RWPE1 (cell line): Measurements from ENCODE around the gene SLC4A2.

Experiments
- CTCF ChIA-PET: fragments of 350-600 bp; sonication (Branson Sonifier 250); formaldehyde crosslinking; extraction: SDS; loops from one replicate; lab custom pipeline; 2021; lab: Yijun Ruan, JAX
- POLR2A ChIA-PET: fragments of 400-600 bp; formaldehyde crosslinking; extraction: SDS; loops from one replicate; lab custom pipeline; 2020; ENCODE audit warnings: antibody characterized with exemption; ENCODE audit not compliant: low non-redundant PET; lab: Yijun Ruan, JAX
- DNase-seq: peaks from one replicate; pipeline ENCODE4 v3.0.0; 2012; ENCODE audit warnings: low spot score
- H3K27ac ChIP-seq: fragments of 450-650 bp; 2 replicates; pipeline ENCODE4 v1.5.1; 2017
- TF ChIP-seq, protein P1 (sequence below): fragments of 450-650 bp; conservative IDR thresholded peaks from 2 replicates; pipeline ENCODE4 v1.5.1; 2017; ENCODE audit warnings: low read depth, mild to moderate bottlenecking

Gene SLC4A2

DNA sequence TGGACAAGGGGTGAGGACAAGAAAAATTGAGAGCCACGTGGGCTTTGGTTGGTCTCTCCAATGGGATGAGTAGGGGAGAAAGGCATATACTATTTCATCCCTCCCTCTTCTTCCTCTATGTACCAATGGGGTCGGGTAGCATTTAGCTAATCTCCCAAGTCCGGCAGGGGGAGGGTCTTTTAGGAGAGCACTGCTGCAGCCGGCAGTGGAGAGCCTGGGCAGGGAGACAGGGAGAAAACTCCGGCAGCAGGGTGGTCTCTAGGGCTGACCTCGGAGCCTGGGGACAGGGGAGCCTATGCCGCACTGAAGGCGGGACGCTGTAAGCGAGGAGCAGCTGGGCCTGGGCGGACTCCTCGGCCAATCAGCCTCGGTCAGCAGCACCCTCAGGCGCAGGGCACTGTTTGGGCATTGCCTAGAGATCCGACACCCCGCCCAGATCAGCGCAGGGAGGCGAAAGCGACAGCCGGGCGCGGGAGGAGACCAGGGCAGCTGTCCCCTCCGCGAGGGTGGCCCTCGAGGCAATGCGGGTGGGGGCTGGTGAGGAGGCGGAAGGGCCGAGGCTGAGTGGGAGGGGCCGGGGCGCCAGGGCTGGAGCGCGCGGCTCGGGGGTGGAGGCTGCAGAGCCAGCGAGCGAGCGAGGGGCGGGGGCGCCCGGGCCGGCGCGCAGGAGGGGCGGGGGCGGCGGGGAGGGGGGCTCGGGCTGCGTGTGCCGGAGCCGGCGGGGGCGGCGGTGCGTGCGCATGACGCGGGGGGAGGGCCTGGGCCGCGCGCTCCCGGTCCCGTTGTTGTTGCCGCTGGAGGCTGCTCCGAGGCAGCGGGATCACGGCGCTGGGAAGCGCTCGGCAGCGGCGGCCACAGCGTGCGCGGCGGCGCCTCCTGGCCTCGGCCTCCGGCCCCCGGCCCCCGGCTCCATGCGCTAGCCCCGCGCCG, 26.6 kb downstream of the SLC4A2 start, which contains the start of gene AGAP3:
TSS of gene AGAP3 (plus strand) at position 785 of the 930 bp plus-strand sequence. CDS start 267 bp downstream, outside the sequence.
- CTCF ChIA-PET, result interaction anchor here (0.7 kb wide), 1 partner anchor 28 kb away, joined by 3 read pairs; no protein-coding TSS in a partner anchor

DNA sequence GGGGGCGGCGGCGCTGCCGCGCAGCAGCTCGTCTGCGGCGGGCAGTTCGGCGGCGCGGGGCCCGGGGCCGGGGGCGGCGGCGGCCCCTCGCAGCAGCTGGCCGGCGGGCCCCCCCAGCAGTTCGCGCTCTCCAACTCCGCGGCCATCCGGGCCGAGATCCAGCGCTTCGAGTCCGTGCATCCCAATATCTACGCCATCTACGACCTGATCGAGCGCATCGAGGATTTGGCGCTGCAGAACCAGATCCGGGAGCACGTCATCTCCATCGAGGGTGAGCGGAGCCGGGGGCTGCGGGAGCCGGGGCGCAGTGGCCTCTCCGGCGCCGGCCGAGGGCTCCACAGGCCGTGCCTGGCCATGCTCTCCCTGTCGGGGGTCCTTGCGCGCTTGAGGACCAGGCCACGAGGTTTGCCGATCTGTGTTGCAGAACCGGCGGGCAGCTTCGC, 27.4 kb downstream of the SLC4A2 start:
- DNase-seq, result no peak
- TF ChIP-seq, protein P1, sequence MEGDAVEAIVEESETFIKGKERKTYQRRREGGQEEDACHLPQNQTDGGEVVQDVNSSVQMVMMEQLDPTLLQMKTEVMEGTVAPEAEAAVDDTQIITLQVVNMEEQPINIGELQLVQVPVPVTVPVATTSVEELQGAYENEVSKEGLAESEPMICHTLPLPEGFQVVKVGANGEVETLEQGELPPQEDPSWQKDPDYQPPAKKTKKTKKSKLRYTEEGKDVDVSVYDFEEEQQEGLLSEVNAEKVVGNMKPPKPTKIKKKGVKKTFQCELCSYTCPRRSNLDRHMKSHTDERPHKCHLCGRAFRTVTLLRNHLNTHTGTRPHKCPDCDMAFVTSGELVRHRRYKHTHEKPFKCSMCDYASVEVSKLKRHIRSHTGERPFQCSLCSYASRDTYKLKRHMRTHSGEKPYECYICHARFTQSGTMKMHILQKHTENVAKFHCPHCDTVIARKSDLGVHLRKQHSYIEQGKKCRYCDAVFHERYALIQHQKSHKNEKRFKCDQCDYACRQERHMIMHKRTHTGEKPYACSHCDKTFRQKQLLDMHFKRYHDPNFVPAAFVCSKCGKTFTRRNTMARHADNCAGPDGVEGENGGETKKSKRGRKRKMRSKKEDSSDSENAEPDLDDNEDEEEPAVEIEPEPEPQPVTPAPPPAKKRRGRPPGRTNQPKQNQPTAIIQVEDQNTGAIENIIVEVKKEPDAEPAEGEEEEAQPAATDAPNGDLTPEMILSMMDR, result no peak
- ChIA-PET CTCF (interaction anchor here (0.6 to 3.7 kb wide), 4 partner anchors 24 to 177 kb away, joined by 3 to 17 read pairs (median 3); no protein-coding TSS in a partner anchor), POLR2A (no interaction called here)
- peak overlapping the region; percentile 90 for H3K27ac ChIP-seq

More for the DNA sequence above, 26.6 kb downstream of the SLC4A2 start, which contains the start of gene AGAP3:
- TF ChIP-seq, protein P1, result no peak
- peak within 1 kb of the TSS; percentile 90 for H3K27ac ChIP-seq
- DNase-seq, result peak; percentile 74
- POLR2A ChIA-PET, result no interaction called here

DNA sequence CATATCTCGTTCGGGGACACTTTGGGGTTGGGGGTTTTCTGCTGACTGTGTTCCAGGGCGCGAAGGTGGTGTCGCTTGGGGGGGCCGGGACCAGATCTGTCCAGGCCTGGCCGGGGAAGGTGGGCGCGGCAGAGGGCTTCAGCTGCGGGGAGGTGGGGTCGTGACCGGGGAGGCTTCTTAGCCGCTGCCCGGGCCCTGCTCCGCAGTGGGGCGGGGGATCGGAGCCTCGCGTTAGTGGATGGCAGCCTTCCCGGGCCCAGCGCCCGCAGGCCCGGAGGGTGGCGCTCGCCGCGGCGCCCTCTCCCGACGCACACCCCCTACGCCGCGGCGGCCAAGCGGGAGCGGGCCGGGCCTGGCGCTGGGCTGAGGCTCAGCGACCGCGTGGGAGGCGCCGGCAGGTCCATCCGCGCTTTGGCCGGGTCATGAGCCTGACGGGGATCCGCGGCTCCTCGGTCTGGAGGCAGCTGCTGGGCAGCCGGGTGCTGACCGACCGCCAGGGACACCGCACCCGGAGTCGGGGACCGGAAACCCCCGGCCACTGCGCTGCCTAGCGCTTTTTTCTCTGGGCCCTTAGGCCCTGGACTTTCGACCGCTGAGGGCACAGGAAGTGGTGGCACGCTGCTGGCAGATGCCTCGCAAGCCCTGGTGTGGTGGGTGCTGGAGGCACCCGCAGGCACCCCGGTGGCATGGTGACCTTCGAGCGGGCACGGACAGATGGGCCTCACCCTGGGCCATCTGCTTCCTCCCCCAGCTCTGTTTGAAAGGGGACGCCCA, 28.0 kb downstream of the SLC4A2 start:
- POLR2A ChIA-PET, result no interaction called here
- DNase-seq, result peak; percentile 44
- TF ChIP-seq, protein P1, result peak; percentile 76
- peak overlapping the region; percentile 90 for H3K27ac ChIP-seq
- CTCF ChIA-PET, result interaction anchor here (0.6 to 3.7 kb wide), 4 partner anchors 24 to 178 kb away, joined by 3 to 17 read pairs (median 3); no protein-coding TSS in a partner anchor

- TF ChIP-seq, protein P1, result no peak
- H3K27ac ChIP-seq, result peak overlapping the region; percentile 90
- no peak for DNase-seq
- ChIA-PET CTCF (interaction anchor here (1.3 to 3.7 kb wide), 2 partner anchors 23 to 71 kb away, joined by 3 to 17 read pairs; no protein-coding TSS in a partner anchor), POLR2A (no interaction called here)
Measured at GRCh38 chr7:151088019-151088855, 28.8 kb downstream of the SLC4A2 start.

DNA sequence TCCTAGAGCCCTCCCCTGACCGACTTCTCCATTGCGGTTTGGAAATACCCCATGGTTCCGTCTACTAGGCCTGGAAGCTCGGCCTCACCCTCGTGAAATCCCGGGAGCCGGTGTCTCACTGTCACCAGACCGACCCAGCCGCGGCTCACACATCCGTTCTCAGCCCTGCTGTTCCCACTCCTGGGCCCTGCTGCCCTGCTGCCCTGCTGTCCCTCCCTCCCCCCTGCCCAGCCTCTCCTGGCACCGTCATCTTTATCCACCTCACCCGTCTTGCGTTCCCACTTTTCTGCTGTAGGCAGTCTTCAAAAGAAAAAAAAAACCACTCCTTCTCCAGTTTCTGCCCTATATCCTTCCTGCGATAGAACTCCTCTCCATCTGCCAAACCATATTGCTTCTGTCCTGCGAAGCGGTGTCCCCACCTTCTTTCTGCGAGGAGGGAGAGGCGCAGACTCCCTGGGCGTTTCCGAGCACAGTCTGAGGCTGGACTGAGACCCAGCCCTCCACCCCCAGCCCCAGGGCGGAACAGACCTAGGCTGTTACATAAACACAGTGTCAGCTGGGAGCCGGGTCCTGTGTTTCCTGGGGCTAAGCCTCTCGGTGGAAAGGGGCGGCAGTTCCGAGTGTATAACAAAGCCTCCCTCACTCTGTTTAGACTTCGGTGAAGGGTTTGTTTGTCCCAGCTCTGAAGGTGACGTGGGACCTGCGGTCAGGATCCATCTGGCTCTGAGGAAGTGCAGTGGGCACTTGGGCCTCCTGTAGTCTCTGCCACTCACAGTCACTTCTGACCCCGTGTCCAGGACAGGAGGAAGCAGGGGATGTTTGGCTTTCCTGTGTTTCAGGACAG, 29.7 kb downstream of the SLC4A2 start:
- CTCF ChIA-PET, result interaction anchor here (0.6 to 3.7 kb wide), 2 partner anchors 22 to 56 kb away, joined by 4 to 17 read pairs; no protein-coding TSS in a partner anchor
- TF ChIP-seq, protein P1, result no peak
- POLR2A ChIA-PET, result no interaction called here
- DNase-seq, result peak; percentile 21
- H3K27ac ChIP-seq, result peak overlapping the region; percentile 90
